K562 (cell line): ENCODE results near the gene ATP5PD. TPM values are rescaled to one million over a fixed set of nuclear protein-coding genes. Genes with fewer than 3 reads are reported as not detected.

ENCODE experiments used
- KDM1A ChIP-seq, 2 experiments: fragments of 450-650 bp; IDR thresholded peaks; 2 replicates each; pipeline ENCODE4 v1.6.1; 2016; ENCODE audit warnings: mild to moderate bottlenecking in 2 of 2
- KLF13 ChIP-seq: fragments of 450-650 bp; IDR thresholded peaks from 2 replicates; pipeline ENCODE4 v1.6.1; 2016; ENCODE audit warnings: missing genetic modification characterization, low read depth, mild to moderate bottlenecking, missing compliant biosample characterization, moderate library complexity, borderline replicate concordance
- MAFK ChIP-seq: IDR thresholded peaks from 2 replicates; pipeline ENCODE4 v1.6.1; 2011; ENCODE audit warnings: low read length, improper control_type of control experiment
- SIN3B ChIP-seq: fragments of 450-650 bp; IDR thresholded peaks from 2 replicates; pipeline ENCODE4 v1.6.1; 2017; ENCODE audit warnings: low read depth, mild to moderate bottlenecking, moderate library complexity
- SIX5 ChIP-seq, 2 experiments: IDR thresholded peaks; 2 replicates each; pipeline ENCODE4 v1.6.1; 2011; ENCODE audit warnings: low read length in 2 of 2, borderline replicate concordance in 1 of 2, low read depth in 1 of 2, mild to moderate bottlenecking in 1 of 2, moderate library complexity in 1 of 2; ENCODE audit not compliant: insufficient read depth in 1 of 2
- ZNF76 ChIP-seq: fragments of 250-450 bp; sonication (Bioruptor Pico); IDR thresholded peaks from 2 replicates; pipeline ENCODE4 v1.4.0; 2020; ENCODE audit warnings: mild to moderate bottlenecking, moderate library complexity, borderline replicate concordance
- ZSCAN29 ChIP-seq: fragments of 450-650 bp; IDR thresholded peaks from 2 replicates; pipeline ENCODE4 v1.6.1; 2017
- polyA plus RNA-seq, 8 experiments: library from polyadenylated mRNA; depleted of rRNA in 4 of 8; stranded (reverse) in 5 of 8; unstranded in 3 of 8; fragments of >200 nt; fragmentation: Nextera tagmentation in 2 of 8; fragmentation: Illumina TruSeq in 1 of 8; extraction: Ambion mirVana in 2 of 8; extraction: Trizol in 1 of 8; gene quantifications; 2 replicates each; pipeline versions ENCODE4 v1.2.1 to v1.2.3, GENCODE V29; 2011 to 2014; ENCODE audit warnings: inconsistent platforms in 1 of 8, missing spikeins in 1 of 8
- total RNA-seq, 7 experiments: library from RNA; depleted of rRNA in 6 of 7; stranded (reverse); fragments of >200 nt in 6 of 7; fragmentation: Illumina TruSeq in 2 of 7; extraction: Trizol in 2 of 7; gene quantifications; 2 replicates each; pipeline versions ENCODE4 v1.2.1 to v1.2.3, GENCODE V29; 2011 to 2021; ENCODE audit warnings: low replicate concordance in 1 of 7
- TF ChIP-seq, protein P1 (sequence below): IDR thresholded peaks from 2 replicates; pipeline ENCODE4 v1.6.1; 2011; ENCODE audit warnings: borderline replicate concordance, low read depth, mild to moderate bottlenecking, moderate library complexity, low read length; ENCODE audit not compliant: insufficient read depth, poor library complexity, severe bottlenecking
- TF ChIP-seq, protein P2 (sequence below), 2 experiments: fragments of 450-650 bp in 1 of 2; sonication (generic) in 1 of 2; formaldehyde crosslinking; conservative IDR thresholded peaks; 2 replicates each; pipeline versions ENCODE4 v1.4.0 to v1.8.1; 2020 to 2022; ENCODE audit warnings: mild to moderate bottlenecking in 1 of 2, missing genetic modification reagents in 1 of 2
- TF ChIP-seq, protein P3 (sequence below), 2 experiments: IDR thresholded peaks; 2 replicates each; pipeline ENCODE4 v1.6.1; 2011; ENCODE audit warnings: borderline replicate concordance in 1 of 2, control low read depth in 1 of 2, low read depth in 1 of 2, low read length in 1 of 2, mild to moderate bottlenecking in 1 of 2, mixed read lengths in 1 of 2, moderate library complexity in 1 of 2; ENCODE audit not compliant: insufficient read depth in 1 of 2, insufficient read length in 1 of 2, poor library complexity in 1 of 2, severe bottlenecking in 1 of 2; ENCODE audit errors: extremely low read depth in 1 of 2
- TF ChIP-seq, protein P4 (sequence below): fragments of 450-650 bp; formaldehyde crosslinking; IDR thresholded peaks from 2 replicates; pipeline ENCODE4 v1.4.0; 2020; ENCODE audit warnings: mild to moderate bottlenecking, moderate library complexity
- TF ChIP-seq, protein P5 (sequence below), 2 experiments: fragments of 200-800 bp in 1 of 2; sonication (Bioruptor generic) in 1 of 2; sonication (generic) in 1 of 2; formaldehyde crosslinking in 1 of 2; IDR thresholded peaks in 1 of 2; conservative IDR thresholded peaks in 1 of 2; 2 replicates each; pipeline versions ENCODE4 v1.5.0 to v1.6.1; 2016 to 2020; ENCODE audit warnings: missing compliant biosample characterization in 1 of 2, missing genetic modification characterization in 1 of 2, missing genetic modification reagents in 1 of 2
- TF ChIP-seq, protein P6 (sequence below): fragments of 450-650 bp; IDR thresholded peaks from 2 replicates; pipeline ENCODE4 v1.6.1; 2014; ENCODE audit warnings: low read depth, mild to moderate bottlenecking, moderate library complexity, borderline replicate concordance
- TF ChIP-seq, protein P7 (sequence below): sonication (generic); formaldehyde crosslinking; IDR thresholded peaks from 2 replicates; pipeline ENCODE4 v1.8.0; 2022; ENCODE audit warnings: mild to moderate bottlenecking, missing genetic modification reagents

ATP5PD gene
- total and polyA plus RNA-seq, 9 of the 15 experiments (the other 6 are each of a cell fraction or from before 2014, with no cell fraction given), result 271 to 828 (median 432) TPM

DNA sequence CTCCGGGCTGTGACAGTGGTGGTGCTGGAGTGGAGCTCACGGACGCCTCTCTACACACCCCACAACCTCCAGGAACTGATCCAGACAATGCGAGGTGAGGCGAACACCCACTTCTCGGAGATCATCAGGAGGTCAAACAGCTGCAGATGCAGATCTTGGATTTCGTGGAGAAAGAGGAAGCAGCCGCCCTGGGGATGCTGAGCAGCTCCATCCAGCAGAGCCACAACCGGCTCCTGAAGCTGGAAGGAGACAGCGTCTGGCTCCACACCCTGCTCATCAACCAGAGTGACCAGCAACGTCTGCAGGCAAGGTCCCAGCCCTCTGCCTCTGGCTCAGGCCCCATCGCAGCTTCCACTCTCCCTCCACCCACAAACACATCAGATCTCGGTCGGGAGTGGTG lies 27.8 kb upstream of the ATP5PD start (continued):
- TF ChIP-seq, protein P1, sequence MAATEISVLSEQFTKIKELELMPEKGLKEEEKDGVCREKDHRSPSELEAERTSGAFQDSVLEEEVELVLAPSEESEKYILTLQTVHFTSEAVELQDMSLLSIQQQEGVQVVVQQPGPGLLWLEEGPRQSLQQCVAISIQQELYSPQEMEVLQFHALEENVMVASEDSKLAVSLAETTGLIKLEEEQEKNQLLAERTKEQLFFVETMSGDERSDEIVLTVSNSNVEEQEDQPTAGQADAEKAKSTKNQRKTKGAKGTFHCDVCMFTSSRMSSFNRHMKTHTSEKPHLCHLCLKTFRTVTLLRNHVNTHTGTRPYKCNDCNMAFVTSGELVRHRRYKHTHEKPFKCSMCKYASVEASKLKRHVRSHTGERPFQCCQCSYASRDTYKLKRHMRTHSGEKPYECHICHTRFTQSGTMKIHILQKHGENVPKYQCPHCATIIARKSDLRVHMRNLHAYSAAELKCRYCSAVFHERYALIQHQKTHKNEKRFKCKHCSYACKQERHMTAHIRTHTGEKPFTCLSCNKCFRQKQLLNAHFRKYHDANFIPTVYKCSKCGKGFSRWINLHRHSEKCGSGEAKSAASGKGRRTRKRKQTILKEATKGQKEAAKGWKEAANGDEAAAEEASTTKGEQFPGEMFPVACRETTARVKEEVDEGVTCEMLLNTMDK, result no peak
- no peak for TF ChIP-seq MAFK
- TF ChIP-seq, protein P2, sequence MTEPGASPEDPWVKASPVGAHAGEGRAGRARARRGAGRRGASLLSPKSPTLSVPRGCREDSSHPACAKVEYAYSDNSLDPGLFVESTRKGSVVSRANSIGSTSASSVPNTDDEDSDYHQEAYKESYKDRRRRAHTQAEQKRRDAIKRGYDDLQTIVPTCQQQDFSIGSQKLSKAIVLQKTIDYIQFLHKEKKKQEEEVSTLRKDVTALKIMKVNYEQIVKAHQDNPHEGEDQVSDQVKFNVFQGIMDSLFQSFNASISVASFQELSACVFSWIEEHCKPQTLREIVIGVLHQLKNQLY (CRISPR knock-in tag; conservative IDR thresholded peaks at IDR 0.05), result no peak
- TF ChIP-seq, protein P3, sequence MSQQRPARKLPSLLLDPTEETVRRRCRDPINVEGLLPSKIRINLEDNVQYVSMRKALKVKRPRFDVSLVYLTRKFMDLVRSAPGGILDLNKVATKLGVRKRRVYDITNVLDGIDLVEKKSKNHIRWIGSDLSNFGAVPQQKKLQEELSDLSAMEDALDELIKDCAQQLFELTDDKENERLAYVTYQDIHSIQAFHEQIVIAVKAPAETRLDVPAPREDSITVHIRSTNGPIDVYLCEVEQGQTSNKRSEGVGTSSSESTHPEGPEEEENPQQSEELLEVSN (IDR thresholded peaks at IDR 0.05; ENCODE audit: borderline replicate concordance in 1 of 2, extremely low read depth in 1 of 2, insufficient read depth in 1 of 2, insufficient read length in 1 of 2, low read depth in 1 of 2, low read length in 1 of 2, poor library complexity in 1 of 2, severe bottlenecking in 1 of 2), result no peak
- no peak for TF ChIP-seq SIN3B
- TF ChIP-seq, protein P4, sequence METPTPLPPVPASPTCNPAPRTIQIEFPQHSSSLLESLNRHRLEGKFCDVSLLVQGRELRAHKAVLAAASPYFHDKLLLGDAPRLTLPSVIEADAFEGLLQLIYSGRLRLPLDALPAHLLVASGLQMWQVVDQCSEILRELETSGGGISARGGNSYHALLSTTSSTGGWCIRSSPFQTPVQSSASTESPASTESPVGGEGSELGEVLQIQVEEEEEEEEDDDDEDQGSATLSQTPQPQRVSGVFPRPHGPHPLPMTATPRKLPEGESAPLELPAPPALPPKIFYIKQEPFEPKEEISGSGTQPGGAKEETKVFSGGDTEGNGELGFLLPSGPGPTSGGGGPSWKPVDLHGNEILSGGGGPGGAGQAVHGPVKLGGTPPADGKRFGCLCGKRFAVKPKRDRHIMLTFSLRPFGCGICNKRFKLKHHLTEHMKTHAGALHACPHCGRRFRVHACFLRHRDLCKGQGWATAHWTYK (CRISPR knock-in tag), result no peak
- TF ChIP-seq, protein P5, sequence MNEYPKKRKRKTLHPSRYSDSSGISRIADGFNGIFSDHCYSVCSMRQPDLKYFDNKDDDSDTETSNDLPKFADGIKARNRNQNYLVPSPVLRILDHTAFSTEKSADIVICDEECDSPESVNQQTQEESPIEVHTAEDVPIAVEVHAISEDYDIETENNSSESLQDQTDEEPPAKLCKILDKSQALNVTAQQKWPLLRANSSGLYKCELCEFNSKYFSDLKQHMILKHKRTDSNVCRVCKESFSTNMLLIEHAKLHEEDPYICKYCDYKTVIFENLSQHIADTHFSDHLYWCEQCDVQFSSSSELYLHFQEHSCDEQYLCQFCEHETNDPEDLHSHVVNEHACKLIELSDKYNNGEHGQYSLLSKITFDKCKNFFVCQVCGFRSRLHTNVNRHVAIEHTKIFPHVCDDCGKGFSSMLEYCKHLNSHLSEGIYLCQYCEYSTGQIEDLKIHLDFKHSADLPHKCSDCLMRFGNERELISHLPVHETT (CRISPR knock-in tag; conservative IDR thresholded peaks at IDR 0.05 in 1 of 2, IDR thresholded peaks at IDR 0.05 in 1 of 2), result no peak
- TF ChIP-seq KDM1A (IDR thresholded peaks at IDR 0.05), result peak; percentile 37 to 62; a peak in 2 of 4 replicates
- TF ChIP-seq ZNF76 (CRISPR knock-in tag), result no peak
- TF ChIP-seq ZSCAN29, result no peak
- no peak for TF ChIP-seq KLF13 (tag)
- no peak for TF ChIP-seq SIX5 (IDR thresholded peaks at IDR 0.05; ENCODE audit: borderline replicate concordance in 1 of 2, insufficient read depth in 1 of 2, low read depth in 1 of 2, low read length in 2 of 2)
- TF ChIP-seq, protein P6, sequence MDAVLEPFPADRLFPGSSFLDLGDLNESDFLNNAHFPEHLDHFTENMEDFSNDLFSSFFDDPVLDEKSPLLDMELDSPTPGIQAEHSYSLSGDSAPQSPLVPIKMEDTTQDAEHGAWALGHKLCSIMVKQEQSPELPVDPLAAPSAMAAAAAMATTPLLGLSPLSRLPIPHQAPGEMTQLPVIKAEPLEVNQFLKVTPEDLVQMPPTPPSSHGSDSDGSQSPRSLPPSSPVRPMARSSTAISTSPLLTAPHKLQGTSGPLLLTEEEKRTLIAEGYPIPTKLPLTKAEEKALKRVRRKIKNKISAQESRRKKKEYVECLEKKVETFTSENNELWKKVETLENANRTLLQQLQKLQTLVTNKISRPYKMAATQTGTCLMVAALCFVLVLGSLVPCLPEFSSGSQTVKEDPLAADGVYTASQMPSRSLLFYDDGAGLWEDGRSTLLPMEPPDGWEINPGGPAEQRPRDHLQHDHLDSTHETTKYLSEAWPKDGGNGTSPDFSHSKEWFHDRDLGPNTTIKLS, result no peak
- TF ChIP-seq, protein P7, sequence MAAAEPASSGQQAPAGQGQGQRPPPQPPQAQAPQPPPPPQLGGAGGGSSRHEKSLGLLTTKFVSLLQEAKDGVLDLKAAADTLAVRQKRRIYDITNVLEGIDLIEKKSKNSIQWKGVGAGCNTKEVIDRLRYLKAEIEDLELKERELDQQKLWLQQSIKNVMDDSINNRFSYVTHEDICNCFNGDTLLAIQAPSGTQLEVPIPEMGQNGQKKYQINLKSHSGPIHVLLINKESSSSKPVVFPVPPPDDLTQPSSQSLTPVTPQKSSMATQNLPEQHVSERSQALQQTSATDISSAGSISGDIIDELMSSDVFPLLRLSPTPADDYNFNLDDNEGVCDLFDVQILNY (CRISPR knock-in tag), result no peak
